NCI-H2196 (cell line): Measurements from ENCODE around the gene DEFB118.
"Not testable (repeated sequence)": the region's sequence is repeated elsewhere in the genome, so short reads cannot be mapped to it uniquely, and the experiment has no call there.

ENCODE experiments used
- DNase-seq: peaks from one replicate; lab custom pipeline; 2025; ENCODE audit not compliant: unreplicated experiment; lab: John Stamatoyannopoulos, UW

Gene DEFB118

GRCh38 chr20:31368301-31368700, at the start of gene DEFB118:
DEFB118 (plus strand) TSS chr20:31368601; CDS start chr20:31368651, 50 bp downstream.
- DNase-seq, result no peak

GRCh38 chr20:31322504-31322903, 45.9 kb upstream of the DEFB118 start:
- DNase-seq, result no peak

GRCh38 chr20:31330893-31331292, 37.5 kb upstream of the DEFB118 start:
- no peak for DNase-seq

GRCh38 chr20:31341470-31341869, 26.9 kb upstream of the DEFB118 start:
- DNase-seq, result no peak

GRCh38 chr20:31355981-31356380, 12.4 kb upstream of the DEFB118 start:
- no peak for DNase-seq

- no peak for DNase-seq
Observed at GRCh38 chr20:31363295-31363694, 5.1 kb upstream of the DEFB118 start.

- not testable (repeated sequence) for DNase-seq
Observed at GRCh38 chr20:31364272-31364671, 4.1 kb upstream of the DEFB118 start.

- DNase-seq, result no peak
Observed at GRCh38 chr20:31374346-31374745, 5.9 kb downstream of the DEFB118 start.

GRCh38 chr20:31390490-31390889, 22.1 kb downstream of the DEFB118 start, which contains the start of gene DEFB119:
DEFB119 (minus strand) TSS chr20:31390590; CDS start chr20:31390483, 107 bp downstream.
- DNase-seq, result no peak

- DNase-seq, result no peak
Observed at GRCh38 chr20:31392836-31393235, 24.4 kb downstream of the DEFB118 start.

GRCh38 chr20:31394900-31395299, 26.5 kb downstream of the DEFB118 start:
- DNase-seq, result no peak

- no peak for DNase-seq
Observed at GRCh38 chr20:31403886-31404285, 35.5 kb downstream of the DEFB118 start.

- no peak for DNase-seq
Observed at GRCh38 chr20:31406115-31406514, 37.7 kb downstream of the DEFB118 start, which contains the start of gene DEFB121. DEFB121 (minus strand) TSS chr20:31406215; CDS start chr20:31406152, 63 bp downstream.

- no peak for DNase-seq
Observed at GRCh38 chr20:31410011-31410410, 41.6 kb downstream of the DEFB118 start.

GRCh38 chr20:31414381-31414780, 46.0 kb downstream of the DEFB118 start:
- DNase-seq, result no peak

GRCh38 chr20:31415653-31416052, 47.3 kb downstream of the DEFB118 start:
- no peak for DNase-seq

- DNase-seq, result no peak
Observed at GRCh38 chr20:31418307-31418706, 49.9 kb downstream of the DEFB118 start.
